Stimulated activated CD4-positive, alpha-beta T cell treated with anti-CD3 and anti-CD28 coated beads, Interleukin-4, amount 100 ng/mL, for 4 hours (primary cell): ENCODE data around the gene SBK2.

Experiments used
- DNase-seq, 2 experiments: peaks; one replicate each; pipeline ENCODE4 v3.0.0-alpha.2; 2020

The SBK2 gene

GRCh38 chr19:55554302-55554701 is 17.4 kb upstream of the SBK2 start:
- DNase-seq, result no peak

- DNase-seq, result no peak
Observed at GRCh38 chr19:55553217-55554182, 16.6 kb upstream of the SBK2 start.

- no peak for DNase-seq
Observed at GRCh38 chr19:55552620-55553019, 15.7 kb upstream of the SBK2 start.

- DNase-seq, result no peak
Observed at GRCh38 chr19:55552206-55552605, 15.3 kb upstream of the SBK2 start.

- DNase-seq, result no peak
Observed at GRCh38 chr19:55550321-55550650, 13.4 kb upstream of the SBK2 start.

GRCh38 chr19:55549500-55550320 is 12.8 kb upstream of the SBK2 start:
- DNase-seq, result no peak

- DNase-seq, result no peak
Observed at GRCh38 chr19:55546822-55547614, 10.1 kb upstream of the SBK2 start.

- no peak for DNase-seq
Observed at GRCh38 chr19:55546011-55546410, 9.1 kb upstream of the SBK2 start.

- no peak for DNase-seq
Observed at GRCh38 chr19:55545443-55545842, 8.5 kb upstream of the SBK2 start, which contains the start of gene SBK3. Gene SBK3 (minus strand): TSS chr19:55545543. CDS start chr19:55545543, 0 bp downstream.

GRCh38 chr19:55544776-55545439 is 8.0 kb upstream of the SBK2 start:
- DNase-seq, result no peak

GRCh38 chr19:55544014-55544413 is 7.1 kb upstream of the SBK2 start:
- DNase-seq, result no peak

- no peak for DNase-seq
Observed at GRCh38 chr19:55543567-55543966, 6.6 kb upstream of the SBK2 start.

- DNase-seq, result no peak
Observed at GRCh38 chr19:55542292-55542855, 5.4 kb upstream of the SBK2 start.

- DNase-seq, result no peak
Observed at GRCh38 chr19:55541091-55541490, 4.2 kb upstream of the SBK2 start.

- DNase-seq, result no peak
Observed at GRCh38 chr19:55540619-55541018, 3.7 kb upstream of the SBK2 start.

- DNase-seq, result no peak
Observed at GRCh38 chr19:55539090-55539984, 2.4 kb upstream of the SBK2 start.

GRCh38 chr19:55538132-55538531 is 1.2 kb upstream of the SBK2 start:
- no peak for DNase-seq

- DNase-seq, result no peak
Observed at GRCh38 chr19:55537741-55538111, 793 bp upstream of the SBK2 start.

- DNase-seq, result no peak
Observed at GRCh38 chr19:55536366-55536765, 567 bp downstream of the SBK2 start.

GRCh38 chr19:55535965-55536350 is 975 bp downstream of the SBK2 start:
- no peak for DNase-seq
